GM19351 (cell line): Measurements from ENCODE around the gene CDH24.
"Not testable (repeated sequence)": the region's sequence is repeated elsewhere in the genome, so short reads cannot be mapped to it uniquely, and the experiment has no call there.

Experiments
- ATAC-seq: cut with Tn5 transposase; IDR thresholded peaks from one replicate; pipeline ENCODE4 v1.9.1; 2021; ENCODE audit warnings: mild to moderate bottlenecking, moderate library complexity; ENCODE audit not compliant: unreplicated experiment

The CDH24 gene

DNA sequence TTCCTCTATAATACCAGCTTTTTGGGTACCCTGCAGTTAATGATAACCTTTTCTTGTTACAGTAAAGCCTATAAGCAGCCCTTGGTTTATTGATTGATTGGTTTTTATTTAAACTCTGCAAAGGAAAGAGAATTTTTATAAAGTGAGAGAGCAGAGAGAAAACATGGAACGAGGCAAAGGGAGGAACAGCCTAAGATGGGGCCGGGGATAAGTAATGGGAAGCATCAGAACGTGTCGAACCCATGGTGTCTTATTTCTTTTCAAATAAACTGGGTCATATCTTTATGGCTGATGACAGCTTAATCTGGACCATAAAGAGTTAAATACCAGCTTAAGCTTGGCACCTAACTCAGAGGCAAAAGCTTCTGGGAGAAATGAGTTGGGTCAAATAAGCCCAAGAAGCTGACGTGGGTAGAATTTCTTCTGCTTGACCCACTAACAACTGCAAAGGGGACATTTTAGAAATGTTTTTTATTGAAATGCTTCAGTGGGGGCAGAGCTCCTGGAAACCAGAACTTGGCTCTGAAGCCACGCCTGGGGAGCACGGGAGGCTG is 35.4 kb downstream of the CDH24 start:
- no peak for ATAC-seq

DNA sequence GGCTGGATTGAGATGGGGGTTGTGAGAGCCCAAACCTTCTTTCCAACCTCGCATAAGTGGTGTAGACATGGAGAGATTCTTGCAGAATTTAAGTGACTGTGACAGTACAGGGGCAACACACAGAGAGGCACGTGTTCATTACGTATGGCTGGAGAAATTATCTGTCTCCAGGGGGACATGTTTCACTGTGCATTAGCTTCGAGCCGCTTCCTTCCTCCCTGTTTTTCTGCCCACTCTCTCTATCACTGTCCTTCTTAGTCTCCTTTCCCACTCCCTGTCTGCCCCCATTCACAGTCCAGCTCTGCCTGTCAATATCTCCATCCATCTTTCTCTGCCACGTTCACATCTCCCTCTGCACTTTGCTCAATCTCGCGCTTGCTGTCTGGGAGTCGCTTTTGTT is 35.9 kb downstream of the CDH24 start:
- no peak for ATAC-seq

DNA sequence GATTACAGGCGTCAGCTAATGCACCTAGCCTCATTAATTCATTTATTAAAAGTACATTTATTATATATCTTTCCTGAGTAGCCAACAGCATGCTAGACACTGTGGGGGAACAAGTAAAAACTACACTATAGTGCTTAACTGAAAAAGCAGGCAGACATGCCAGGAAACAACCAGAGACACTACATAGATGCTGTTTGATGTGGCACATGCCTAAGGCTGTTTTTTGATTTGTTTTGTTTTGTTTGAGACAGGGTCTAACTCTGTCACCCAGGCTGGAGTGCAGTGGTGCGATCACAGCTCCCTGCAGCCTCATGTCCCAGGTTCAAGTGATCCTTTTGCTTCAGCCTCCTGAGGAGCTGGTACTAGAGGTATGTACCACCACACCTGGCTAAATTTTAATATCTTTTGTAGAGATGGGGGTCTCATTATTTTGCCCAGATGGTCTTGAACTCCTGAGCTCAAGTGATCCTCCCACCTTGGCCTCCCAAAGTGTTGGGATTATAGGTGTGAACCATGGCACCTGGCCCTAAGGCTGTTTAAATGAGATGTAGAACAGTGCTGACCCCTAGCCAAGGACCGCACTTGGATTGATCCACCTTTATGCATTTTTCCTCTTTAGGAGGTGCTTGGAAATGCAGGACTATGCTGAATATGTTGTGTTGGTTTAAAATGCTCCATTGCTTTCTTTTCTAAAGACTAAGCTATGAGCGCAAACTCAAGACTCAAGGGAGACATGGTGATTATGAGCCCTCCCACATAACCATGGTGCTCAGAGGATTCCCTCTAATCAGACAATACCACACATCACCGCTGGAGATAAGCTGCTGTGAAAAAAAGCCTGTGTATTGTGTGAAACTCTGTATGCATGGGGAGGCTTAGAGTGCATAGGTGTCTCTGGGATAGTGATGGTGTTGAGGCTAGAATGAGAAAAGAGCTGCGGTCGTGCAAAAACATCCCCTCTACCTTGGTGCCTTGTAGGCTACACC is 36.9 kb downstream of the CDH24 start:
- no peak for ATAC-seq

DNA sequence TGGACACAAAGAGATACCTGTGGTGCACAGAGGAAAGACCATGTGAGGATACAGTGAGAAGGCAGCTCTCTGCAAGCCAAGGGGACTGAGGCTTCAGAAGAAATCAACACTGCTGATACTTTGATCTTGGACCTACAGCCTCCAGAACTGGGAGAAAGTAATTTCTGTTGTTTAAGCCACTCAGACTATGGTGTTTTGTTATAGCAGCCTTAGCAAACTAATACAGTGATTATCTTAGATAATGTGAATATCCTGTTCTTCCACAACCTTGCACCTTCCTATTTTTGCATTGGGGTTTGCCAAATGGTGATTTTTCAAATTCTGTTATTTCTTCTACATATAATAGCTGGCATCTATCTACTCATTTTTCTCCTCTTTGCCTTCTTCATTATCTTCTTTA is 39.2 kb downstream of the CDH24 start:
- no peak for ATAC-seq

DNA sequence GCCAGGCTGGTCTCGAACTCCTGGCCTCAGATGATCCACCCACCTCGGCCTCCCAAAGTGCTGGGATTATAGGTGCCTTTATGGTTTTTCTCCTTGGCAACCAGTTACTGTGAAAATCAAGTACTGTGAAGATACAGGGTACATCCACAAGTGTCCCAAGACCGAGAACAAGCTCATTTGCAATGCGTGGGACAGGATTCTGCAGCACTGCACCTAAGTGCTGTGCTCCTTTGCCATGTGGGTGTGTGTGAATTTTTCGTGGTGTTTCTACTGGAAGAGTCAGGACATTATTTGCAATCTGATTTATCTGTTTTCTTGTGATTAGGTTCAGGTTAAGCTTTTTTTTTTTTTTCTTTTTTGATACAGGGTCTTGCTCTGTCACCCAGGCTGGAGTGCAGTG is 40.2 kb downstream of the CDH24 start:
- ATAC-seq = no peak

DNA sequence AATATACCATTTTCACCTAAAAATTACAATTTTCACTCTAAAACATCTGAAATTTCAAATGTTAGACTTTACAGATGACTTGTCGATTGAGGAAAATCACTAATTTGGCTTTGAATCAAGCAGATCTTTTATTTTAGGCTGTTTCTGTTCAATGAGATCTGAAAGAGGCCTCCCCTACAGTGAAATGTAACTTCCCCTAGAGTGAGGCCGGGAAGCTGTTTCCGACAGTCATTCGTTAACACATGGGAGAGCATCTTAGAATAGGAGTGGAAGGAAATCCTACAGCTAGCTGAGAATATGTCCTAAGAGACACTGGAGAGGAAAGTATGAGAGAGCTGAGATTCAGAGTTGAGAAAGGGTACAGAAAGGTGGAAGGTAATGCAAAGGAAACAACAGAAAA is 41.7 kb downstream of the CDH24 start:
- no peak for ATAC-seq

DNA sequence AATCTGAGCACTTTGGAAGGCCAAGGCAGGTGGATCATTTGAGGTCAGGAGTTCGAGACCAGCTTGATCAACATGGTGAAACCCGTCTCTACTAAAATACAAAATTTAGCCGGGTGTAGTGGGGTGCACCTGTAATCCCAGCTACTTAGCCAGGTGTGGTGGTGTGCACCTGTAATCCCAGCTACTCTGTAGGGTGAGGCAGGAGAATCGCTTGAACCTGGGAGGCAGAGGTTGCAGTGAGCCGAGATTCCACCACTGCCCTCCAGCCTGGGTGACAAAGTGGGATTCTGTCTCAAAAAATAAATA is 43.6 kb downstream of the CDH24 start:
- not testable (repeated sequence) for ATAC-seq

DNA sequence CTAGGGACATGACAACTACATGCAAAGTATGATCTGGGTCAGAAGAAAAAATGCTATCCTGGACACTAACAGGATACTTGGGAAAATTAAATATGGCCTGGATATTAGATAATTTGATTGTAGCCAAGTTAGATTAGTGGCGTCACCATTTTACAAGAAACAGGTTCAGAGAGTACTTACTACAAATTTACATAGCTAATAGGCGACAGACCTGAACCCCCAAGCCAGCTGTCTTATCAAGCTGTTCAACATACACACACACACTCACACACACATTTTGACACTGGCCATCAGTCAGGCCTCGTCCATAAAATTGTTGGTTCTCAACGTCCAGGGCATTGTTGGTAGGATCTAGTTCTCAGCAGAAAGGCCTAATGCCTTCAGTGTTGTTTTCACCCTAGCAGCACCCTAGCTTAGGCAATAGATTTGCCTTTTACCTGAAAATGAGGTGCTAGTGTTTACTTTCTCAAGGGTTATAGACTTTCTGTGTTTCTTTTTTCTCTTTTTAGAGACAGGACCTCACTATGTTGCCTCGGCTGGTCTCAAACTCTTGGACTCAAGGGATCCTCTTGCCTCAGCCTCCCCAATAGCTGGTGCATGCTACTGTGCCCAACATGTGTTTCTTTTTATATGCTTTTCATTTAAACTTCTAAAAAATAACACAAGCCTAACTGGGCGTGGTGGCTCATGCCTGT is 44.1 kb downstream of the CDH24 start:
- no peak for ATAC-seq

DNA sequence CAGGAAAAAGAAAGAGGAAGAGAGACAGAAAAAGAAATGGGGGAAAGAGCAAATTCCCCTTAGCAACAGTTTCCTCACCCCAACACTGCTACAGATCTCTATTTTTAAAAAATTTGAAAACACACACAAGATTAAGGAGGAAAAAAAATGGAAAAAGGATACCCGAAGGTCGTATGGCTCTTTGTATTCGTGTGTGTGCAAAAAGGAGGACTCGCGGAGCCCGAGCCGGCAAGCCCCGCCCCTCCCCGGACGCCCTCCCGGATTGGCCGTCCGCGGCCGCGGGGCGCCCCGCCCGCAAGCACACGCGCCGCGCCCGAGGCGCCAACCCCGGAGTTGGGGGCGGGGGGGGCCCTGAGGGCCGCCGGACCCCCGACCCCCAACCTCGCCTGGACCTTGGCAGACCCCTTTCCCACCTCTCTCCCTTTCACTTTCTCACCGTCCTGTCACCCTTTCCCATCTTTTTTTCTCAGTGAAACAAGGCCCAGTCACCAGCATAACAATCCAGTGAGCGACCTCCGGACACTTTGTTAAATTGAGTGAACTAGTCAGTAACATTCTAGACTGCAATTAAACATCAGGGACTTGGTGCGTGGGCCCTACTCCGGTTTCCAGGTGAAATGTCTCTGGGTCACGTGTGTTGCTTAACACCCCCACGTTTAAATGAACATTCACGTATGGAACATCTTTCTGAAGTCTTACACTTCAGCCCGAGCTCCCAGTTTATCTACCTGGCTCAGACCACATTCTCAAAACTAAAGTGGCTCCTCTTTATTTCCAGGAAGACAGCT is 47.2 kb downstream of the CDH24 start, which contains the start of gene C14orf93:
C14orf93 (minus strand) TSS at position 205 of the 788 bp plus-strand sequence. CDS start 11,120 bp downstream, outside the sequence.
- peak; percentile 32 for ATAC-seq

DNA sequence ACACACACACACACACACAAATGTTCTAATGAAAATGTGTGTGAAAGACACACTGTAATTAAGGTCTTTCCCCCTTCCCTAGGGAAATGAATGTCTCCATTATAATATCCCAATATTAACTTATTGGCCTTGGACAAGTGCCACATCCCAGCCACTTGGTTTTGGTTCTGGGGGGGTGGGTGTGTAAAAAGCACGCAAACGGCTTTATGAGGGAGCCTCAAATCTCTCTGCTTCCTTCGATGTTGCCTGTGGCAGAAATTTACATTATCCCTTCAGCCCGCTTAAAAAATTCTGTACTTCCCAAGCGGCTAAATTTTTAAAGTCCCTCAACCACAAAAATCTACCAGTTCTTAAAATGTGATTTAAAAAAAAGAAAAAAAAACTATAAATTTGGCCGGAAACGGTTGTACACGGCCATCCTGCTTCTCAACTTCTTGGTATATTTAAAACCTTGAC is 47.8 kb downstream of the CDH24 start:
- ATAC-seq = no peak

DNA sequence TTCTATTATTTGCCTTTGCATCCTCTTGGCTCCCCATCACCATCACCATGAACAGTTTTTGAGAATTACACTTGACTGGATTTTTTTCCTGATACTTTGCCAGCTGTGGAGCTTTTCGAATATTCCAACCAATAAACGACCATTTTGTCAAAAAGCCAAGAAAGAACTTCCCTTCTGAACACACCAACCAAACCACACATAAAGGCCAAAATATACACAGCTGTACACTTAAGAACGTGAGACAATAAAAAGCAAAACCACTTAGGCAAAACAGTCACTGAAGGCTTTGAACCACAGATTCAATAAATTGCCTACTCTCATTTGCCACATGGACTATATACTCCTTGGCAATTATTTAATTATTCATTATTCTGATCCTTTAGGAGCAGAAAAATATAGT is 48.5 kb downstream of the CDH24 start:
- ATAC-seq = no peak

DNA sequence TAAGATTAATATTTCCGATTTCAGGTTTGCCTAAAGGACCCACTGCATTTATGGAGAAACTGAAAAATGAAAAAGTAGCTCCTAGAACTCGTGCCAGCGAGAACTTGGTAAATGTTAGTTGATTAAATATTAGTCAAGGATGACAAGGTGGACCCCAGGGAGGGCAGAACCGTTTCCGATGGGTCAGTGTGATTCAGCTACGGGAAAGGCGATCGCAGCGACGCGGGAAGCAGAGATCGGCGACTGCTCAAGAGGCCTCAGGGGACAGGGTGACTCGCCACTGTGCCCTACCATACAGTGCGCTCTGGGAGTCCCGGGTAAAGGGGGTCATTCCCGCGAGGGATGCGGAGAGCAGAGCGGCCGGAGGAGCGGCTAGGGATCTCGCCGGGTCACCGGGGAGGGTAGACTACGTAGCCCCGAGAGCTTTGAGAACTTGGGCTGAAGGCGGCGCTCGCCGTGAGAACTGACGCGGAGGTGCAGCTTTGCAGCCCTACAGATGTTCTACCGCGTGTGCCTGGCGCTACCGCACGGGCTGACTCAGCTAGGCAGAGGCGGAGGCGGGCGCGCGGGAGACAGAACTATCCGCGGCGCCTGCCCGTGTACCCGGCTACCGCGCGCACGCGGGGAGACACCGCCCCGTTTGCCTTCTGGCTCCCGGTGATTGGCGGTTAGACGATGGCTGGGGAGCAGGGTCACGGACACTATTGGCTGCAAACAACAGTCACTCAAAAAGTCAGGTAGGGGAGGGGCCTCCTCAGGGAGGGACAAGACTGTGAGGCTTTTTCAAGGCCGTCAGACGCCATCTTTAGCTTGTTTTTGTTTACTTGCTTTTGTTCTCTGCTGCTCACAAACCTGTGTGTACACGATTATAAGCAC is 50.5 kb downstream of the CDH24 start:
- peak; percentile 96 for ATAC-seq

DNA sequence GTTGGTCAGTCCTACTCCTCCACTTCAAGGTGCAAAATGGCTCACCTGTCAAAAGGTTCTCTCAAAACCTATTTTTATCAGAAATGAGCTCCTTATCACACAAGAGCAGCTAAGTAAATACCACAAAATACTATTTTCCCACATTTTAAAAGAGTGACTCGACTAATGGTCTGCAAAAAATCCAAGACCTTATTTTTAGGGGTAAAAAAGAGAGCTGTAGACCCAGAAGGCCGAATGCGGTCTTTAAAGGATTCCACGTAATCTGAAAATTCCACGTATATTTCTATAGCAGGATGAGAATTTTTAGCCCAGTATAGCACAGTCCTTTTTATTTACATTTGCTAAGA is 51.2 kb downstream of the CDH24 start:
- ATAC-seq = no peak

DNA sequence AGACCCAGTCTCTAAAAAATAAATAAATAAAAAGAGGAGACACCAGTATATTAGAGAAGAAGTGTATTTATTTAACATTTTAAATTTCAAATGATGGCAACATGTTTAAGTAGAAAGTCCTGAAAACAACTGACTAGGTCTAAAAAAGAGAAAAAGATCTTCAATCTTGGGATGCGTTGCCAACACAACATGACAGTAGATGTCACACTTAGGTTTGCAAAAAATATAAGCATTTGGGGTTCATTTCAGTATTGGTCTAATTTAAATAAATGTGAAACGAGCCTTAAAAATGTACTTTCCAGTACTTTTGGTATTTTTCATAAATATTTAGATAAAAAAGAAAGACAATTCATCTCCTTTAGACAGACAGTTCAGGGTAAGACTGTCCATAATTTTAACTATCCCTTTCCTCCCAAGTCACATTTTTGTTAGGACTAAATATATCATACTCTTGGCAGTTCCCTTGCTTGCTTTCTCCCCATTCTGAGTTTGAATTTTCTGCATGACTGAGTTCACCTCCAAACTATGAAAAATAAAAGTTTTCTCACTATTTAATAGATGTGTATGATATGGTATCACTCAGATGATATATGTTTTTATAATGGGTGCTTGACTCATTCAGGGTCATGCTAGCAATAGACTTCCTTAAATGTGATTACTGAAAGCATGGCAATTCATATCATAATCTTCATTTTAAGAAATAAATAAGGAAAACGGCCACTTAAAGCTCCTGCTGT is 51.7 kb downstream of the CDH24 start:
- ATAC-seq = no peak

DNA sequence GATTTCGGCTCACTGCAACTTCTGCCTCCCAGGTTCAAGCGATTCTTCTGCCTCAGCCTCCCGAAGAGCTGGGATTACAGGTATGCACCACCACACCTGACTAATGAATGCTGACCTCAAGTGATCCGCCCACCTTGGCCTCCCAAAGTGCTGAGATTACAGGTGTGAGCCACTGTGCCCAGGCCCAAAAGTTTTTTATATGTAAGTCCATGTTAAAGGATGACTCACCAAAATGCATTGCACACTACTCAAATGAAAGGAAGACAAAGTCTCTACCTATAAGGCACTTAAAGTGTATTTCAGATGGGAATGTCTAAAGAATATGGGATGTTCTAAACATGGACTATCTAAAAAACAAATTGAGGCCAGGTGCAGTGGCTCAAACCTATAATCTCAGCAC is 53.0 kb downstream of the CDH24 start:
- ATAC-seq = not testable (repeated sequence)

DNA sequence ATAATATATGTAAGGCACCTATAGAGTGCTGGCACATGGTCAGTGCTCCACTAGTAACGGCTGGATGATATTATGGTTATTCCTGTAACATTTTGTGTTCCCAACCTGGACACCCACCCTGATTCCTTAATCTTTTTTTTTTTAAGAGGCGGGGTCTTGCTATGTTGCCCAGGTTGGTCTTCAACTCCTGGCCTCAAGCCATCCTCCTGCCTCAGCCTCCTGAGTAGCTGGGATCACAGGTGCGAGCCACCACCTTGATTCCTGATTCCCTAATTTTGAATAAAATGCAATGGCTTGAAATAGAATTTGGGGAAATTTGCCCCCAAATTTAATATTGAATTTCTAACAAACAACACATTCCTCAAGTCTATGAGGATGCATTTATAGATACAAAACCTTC is 54.7 kb downstream of the CDH24 start:
- ATAC-seq = no peak

DNA sequence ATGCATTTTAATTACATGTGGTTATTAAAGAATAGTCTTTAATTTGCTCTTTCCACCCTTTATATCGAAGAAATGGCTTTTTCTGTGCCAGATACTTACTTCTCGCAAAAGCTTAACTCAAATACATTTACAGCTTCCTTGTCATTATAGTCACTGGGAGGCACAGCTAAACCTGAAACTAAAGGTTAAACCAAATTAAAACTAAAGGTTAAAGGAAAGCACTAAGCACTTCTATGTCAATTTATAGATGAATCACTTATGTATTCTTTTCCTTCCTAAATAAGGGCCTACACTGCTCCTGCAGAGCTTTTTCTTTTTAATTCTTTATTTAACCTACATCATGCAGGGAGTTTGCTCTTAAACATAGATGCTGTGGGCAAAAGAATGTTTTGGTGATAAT is 56.5 kb downstream of the CDH24 start:
- no peak for ATAC-seq

DNA sequence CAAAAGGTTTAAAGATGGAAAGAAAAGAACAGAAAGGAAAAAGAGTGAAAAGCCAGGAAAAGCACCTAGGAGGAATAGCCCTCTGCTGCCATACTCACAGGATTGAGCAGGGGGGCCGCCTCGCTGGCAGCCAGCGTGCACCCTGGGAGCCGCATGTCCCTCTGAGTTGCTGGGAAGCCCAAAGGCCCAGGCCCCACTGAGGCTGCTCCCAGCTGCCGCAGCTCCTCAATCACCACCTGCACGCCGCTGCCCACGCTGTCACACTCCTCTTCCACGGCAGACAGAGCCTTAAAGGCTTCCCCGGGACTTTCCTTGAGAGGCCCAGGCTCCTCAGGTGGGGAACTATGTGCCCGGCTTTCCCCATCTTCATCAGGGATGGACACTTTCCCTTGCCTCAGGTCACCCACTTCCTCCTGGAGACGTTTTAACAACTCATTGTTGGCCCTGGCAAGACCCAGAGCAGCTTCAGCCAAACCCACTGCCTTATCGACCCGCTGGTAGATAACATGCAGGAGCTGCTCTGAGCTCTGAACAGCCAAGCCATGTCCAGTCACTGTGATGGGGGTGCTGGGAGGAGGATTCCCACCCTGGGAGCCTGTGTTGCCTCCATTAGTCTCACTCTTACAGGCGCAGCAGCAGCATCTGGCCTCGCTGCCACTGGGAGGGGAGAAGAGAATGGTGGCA is 58.8 kb downstream of the CDH24 start:
- ATAC-seq = no peak
